ENCODE results near the gene LTB. TPM values are rescaled to one million over a fixed set of nuclear protein-coding genes. Genes with fewer than 3 reads are reported as not detected.

LTB gene
- total and polyA plus RNA-seq, 2 of the 13 experiments (the other 11 are each of a cell fraction or from before 2014, with no cell fraction given): 0.09 to 0.22 TPM

DNA sequence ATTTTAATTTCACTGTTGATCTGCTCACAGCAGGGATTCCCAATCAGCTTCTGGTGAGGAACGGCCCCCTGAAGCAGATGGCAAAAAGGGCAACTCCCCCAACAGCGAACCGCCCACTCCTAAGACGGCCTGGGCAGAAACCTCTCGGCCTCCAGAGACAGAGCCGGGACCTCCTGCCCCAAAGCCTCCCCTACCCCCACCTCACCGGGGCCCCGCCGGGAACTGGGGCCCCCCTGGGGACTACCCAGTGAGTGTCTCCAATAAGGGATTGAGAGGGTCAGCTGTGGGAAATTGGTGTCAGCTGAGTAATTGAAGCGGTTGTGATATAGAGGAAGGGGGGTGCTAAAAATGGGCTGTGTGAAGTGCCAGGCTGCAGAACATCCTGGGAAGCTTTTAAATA is 44.7 kb upstream of the LTB start:
- POLR2A ChIA-PET: interaction anchor here (3.4 kb wide), 1 partner anchor 25 kb away, joined by 11 read pairs; the partner anchor contains the start of gene BAG6

DNA sequence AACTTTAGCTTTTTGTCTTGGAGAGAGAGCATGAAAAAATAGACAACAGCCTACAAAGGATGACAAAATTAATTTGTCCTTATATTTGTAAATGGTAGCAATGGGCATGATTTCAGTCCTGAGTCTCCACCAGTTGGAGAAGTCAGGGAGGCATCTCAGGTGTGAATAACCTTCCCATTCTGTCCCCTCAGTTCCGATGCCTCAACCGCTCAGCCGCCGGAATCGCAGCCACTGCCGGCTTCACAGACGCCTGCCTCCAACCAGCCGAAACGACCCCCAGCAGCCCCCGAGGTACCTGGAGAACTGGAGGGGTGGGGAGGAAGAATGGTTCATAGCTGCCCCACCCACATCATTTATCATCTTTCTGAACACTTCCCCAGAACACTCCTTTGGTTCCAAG is 41.8 kb upstream of the LTB start:
- Histone ChIP-seq H3K9me3 (ENCODE audit: low read length) (no peaks in the 10 kb centered on the region), H3K4me3 (replicated peaks in 1 of 3; ENCODE audit: insufficient read depth in 1 of 3, low read depth in 2 of 3, low read length in 3 of 3) (no peak overlapping the region), H3K4me2 (ENCODE audit: low read depth, low read length) (no peak overlapping the region), H2AFZ (ENCODE audit: low read length) (no peak overlapping the region), H3K79me2 (ENCODE audit: insufficient read depth, low read length) (peaks cover 37% of the 10 kb centered on the region), H3K36me3 (replicated peaks in 1 of 2; ENCODE audit: control insufficient read depth in 1 of 2, insufficient read depth in 2 of 2, low read length in 2 of 2) (peaks cover 50 to 66% of the 10 kb centered on the region in 2 experiments), H3K27me3 (ENCODE audit: control insufficient read depth in 1 of 2, insufficient read depth in 2 of 2, low read length in 2 of 2) (no peaks in the 10 kb centered on the region; a peak in 1 of 5 replicates), H3K27ac (ENCODE audit: extremely low read length, insufficient read depth, low read length) (no peak overlapping the region), H4K20me1 (ENCODE audit: insufficient read depth, low read length) (peaks cover 11% of the 10 kb centered on the region; the same call in 1 of the 2 replicates), H3K4me1 (ENCODE audit: insufficient read depth, low read length) (peaks cover 20% of the 10 kb centered on the region), H3K9ac (ENCODE audit: insufficient read depth, low read depth, low read length) (no peak overlapping the region)
- ChIA-PET POLR2A (interaction anchor here (3.4 kb wide), 1 partner anchor 28 kb away, joined by 11 read pairs; the partner anchor contains the start of gene BAG6), CTCF (ENCODE audit: low intra/inter-chr PET ratio, low total read pairs) (no interaction called here)
- TF ChIP-seq, protein P1, sequence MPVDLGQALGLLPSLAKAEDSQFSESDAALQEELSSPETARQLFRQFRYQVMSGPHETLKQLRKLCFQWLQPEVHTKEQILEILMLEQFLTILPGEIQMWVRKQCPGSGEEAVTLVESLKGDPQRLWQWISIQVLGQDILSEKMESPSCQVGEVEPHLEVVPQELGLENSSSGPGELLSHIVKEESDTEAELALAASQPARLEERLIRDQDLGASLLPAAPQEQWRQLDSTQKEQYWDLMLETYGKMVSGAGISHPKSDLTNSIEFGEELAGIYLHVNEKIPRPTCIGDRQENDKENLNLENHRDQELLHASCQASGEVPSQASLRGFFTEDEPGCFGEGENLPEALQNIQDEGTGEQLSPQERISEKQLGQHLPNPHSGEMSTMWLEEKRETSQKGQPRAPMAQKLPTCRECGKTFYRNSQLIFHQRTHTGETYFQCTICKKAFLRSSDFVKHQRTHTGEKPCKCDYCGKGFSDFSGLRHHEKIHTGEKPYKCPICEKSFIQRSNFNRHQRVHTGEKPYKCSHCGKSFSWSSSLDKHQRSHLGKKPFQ (CRISPR knock-in tag; IDR thresholded peaks at IDR 0.05; ENCODE audit: insufficient replicate concordance): no peak
- BruUV-seq (replicated peaks): no TSS peak
- ATAC-seq (no peak), DNase-seq (ENCODE audit: low spot score) (no peak), FAIRE-seq (no peak)
- WGBS (ENCODE audit: low lambda C conversion rate): 99% methylated on average over 10 of the region's 10 CpGs
- intact Hi-C loops (cut with micrococcal nuclease; ENCODE audit: unreplicated experiment): loop anchor here (5.0 kb wide), 1 partner anchor 43 kb away; the partner anchor contains the start of genes CSNK2B and LY6G5B
- in situ Hi-C loops (cut with HindIII; ENCODE audit: extremely low pct_ligation_motif_present, low pct_unique_long_range_greater_than_20kb): no loop called here

More for the DNA sequence above, 44.7 kb upstream of the LTB start:
- ATAC-seq (no peak), FAIRE-seq (no peak), DNase-seq (ENCODE audit: low spot score) (no peak)
- Histone ChIP-seq H2AFZ (ENCODE audit: low read length) (no peak overlapping the region), H3K36me3 (replicated peaks in 1 of 2; ENCODE audit: control insufficient read depth in 1 of 2, insufficient read depth in 2 of 2, low read length in 2 of 2) (peaks cover 70 to 95% of the 10 kb centered on the region in 2 experiments), H3K9ac (ENCODE audit: insufficient read depth, low read depth, low read length) (no peak overlapping the region), H3K79me2 (ENCODE audit: insufficient read depth, low read length) (peaks cover 25% of the 10 kb centered on the region), H3K9me3 (ENCODE audit: low read length) (no peaks in the 10 kb centered on the region), H3K4me2 (ENCODE audit: low read depth, low read length) (no peak overlapping the region), H3K4me3 (replicated peaks in 1 of 3; ENCODE audit: insufficient read depth in 1 of 3, low read depth in 2 of 3, low read length in 3 of 3) (no peak overlapping the region), H3K4me1 (ENCODE audit: insufficient read depth, low read length) (peaks cover 11% of the 10 kb centered on the region), H3K27ac (ENCODE audit: extremely low read length, insufficient read depth, low read length) (no peak overlapping the region), H4K20me1 (ENCODE audit: insufficient read depth, low read length) (peaks cover 11% of the 10 kb centered on the region; the same call in 1 of the 2 replicates), H3K27me3 (ENCODE audit: control insufficient read depth in 1 of 2, insufficient read depth in 2 of 2, low read length in 2 of 2) (no peaks in the 10 kb centered on the region)
- intact Hi-C loops (cut with micrococcal nuclease; ENCODE audit: unreplicated experiment) (no loop called here), in situ Hi-C loops (cut with HindIII; ENCODE audit: extremely low pct_ligation_motif_present, low pct_unique_long_range_greater_than_20kb) (no loop called here)
- BruUV-seq (replicated peaks): no TSS peak
- CTCF ChIA-PET (ENCODE audit: low intra/inter-chr PET ratio, low total read pairs): no interaction called here
- WGBS (ENCODE audit: low lambda C conversion rate): 97% methylated on average over 10 of the region's 10 CpGs
- TF ChIP-seq, protein P2, sequence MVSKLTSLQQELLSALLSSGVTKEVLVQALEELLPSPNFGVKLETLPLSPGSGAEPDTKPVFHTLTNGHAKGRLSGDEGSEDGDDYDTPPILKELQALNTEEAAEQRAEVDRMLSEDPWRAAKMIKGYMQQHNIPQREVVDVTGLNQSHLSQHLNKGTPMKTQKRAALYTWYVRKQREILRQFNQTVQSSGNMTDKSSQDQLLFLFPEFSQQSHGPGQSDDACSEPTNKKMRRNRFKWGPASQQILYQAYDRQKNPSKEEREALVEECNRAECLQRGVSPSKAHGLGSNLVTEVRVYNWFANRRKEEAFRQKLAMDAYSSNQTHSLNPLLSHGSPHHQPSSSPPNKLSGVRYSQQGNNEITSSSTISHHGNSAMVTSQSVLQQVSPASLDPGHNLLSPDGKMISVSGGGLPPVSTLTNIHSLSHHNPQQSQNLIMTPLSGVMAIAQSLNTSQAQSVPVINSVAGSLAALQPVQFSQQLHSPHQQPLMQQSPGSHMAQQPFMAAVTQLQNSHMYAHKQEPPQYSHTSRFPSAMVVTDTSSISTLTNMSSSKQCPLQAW (CRISPR knock-in tag; IDR thresholded peaks at IDR 0.05): no peak
